Keratinocyte (primary cell): Measurements from ENCODE around the gene LAS1L.

Experiments
- EZH2 ChIP-seq: IDR thresholded peaks from one replicate; pipeline ENCODE4 v1.6.1; 2012; ENCODE audit warnings: inconsistent platforms, mild to moderate bottlenecking, low read length, moderate library complexity
- TF ChIP-seq, protein P1 (sequence below), 3 experiments: IDR thresholded peaks in 1 of 3; conservative IDR thresholded peaks in 1 of 3; optimal IDR thresholded peaks in 1 of 3; 2 replicates in 2 of 3; 3 replicates in 1 of 3; pipeline versions ENCODE3 to v1.5.1; 2011; ENCODE audit warnings: low read length in 3 of 3, mild to moderate bottlenecking in 3 of 3, moderate library complexity in 2 of 3, control low read depth in 1 of 3, inconsistent platforms in 1 of 3; ENCODE audit not compliant: insufficient read depth in 2 of 3; ENCODE audit errors: extremely low read depth in 1 of 3

DNA sequence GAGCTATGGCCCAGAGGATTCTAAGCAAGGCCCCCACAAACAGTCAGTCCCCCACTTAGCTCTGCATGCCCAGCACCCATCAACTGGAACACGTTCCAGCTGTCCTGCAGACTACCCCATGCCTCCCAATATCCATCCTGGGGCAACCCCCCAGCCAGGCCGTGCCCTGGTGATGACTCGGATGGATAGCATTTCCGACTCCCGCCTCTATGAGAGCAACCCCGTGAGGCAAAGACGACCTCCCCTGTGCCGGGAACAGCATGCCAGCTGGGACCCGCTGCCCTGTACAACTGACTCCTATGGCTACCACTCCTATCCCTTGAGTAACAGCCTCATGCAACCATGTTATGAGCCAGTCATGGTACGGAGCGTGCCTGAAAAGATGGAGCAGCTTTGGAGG, 32.0 kb downstream of the LAS1L start:
- TF ChIP-seq, protein P1, sequence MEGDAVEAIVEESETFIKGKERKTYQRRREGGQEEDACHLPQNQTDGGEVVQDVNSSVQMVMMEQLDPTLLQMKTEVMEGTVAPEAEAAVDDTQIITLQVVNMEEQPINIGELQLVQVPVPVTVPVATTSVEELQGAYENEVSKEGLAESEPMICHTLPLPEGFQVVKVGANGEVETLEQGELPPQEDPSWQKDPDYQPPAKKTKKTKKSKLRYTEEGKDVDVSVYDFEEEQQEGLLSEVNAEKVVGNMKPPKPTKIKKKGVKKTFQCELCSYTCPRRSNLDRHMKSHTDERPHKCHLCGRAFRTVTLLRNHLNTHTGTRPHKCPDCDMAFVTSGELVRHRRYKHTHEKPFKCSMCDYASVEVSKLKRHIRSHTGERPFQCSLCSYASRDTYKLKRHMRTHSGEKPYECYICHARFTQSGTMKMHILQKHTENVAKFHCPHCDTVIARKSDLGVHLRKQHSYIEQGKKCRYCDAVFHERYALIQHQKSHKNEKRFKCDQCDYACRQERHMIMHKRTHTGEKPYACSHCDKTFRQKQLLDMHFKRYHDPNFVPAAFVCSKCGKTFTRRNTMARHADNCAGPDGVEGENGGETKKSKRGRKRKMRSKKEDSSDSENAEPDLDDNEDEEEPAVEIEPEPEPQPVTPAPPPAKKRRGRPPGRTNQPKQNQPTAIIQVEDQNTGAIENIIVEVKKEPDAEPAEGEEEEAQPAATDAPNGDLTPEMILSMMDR (optimal IDR thresholded peaks at IDR 0.05 in 1 of 3, IDR thresholded peaks at IDR 0.05 in 1 of 3, conservative IDR thresholded peaks at IDR 0.05 in 1 of 3; ENCODE audit: extremely low read depth in 1 of 3, insufficient read depth in 2 of 3, low read length in 3 of 3), result no peak
- no peak for TF ChIP-seq EZH2
